ENCODE data around the gene CERS5. TPM values are rescaled to one million over a fixed set of nuclear protein-coding genes. Genes with fewer than 3 reads are reported as not detected.

Gene CERS5
- 100 to 1,000 TPM in 1 of 3 donors, 10 to 100 TPM in 2; 57.2 to 104 (median 64.0) TPM for polyA plus RNA-seq

GRCh38 chr12:50167049-50167828 lies at the start of gene CERS5:
CERS5 (minus strand) TSS chr12:50167369; CDS start chr12:50167297, 72 bp downstream.
- no peaks in the 10 kb centered on the region for H3K9me3 Mint-ChIP-seq
- peaks cover 0 to 10% (median 0%) of the 10 kb centered on the region in 3 donors for H3K27me3 Mint-ChIP-seq (ENCODE audit: low read depth in 3 of 3)
- peak within 1 kb of the TSS; percentile 89 to 99 (median 94) for H3K27ac Mint-ChIP-seq
- peaks cover 25 to 33% of the 10 kb centered on the region in 2 donors for H3K4me1 Mint-ChIP-seq
- H3K4me3 Mint-ChIP-seq, result peak within 1 kb of the TSS; percentile 91 to 97 (median 93)
- peak; percentile 98 for DNase-seq
- H3K36me3 Mint-ChIP-seq, result no peaks in the 10 kb centered on the region

- Mint-ChIP-seq H3K36me3 (peaks cover 0 to 4% (median 3%) of the 10 kb centered on the region in 3 donors), H3K9me3 (no peaks in the 10 kb centered on the region), H3K27ac (peak overlapping the region in 3 of 6 donors; percentile 12 to 84 (median 52)), H3K27me3 (ENCODE audit: low read depth in 3 of 3) (peaks cover 0 to 2% (median 0%) of the 10 kb centered on the region in 3 donors), H3K4me1 (peaks cover 33 to 50% of the 10 kb centered on the region in 2 donors), H3K4me3 (no peak overlapping the region)
- no peak for DNase-seq
These were observed 47.9 kb upstream of the CERS5 start for GRCh38 chr12:50215033-50215432.

GRCh38 chr12:50214018-50214417 lies 46.8 kb upstream of the CERS5 start:
- no peak for DNase-seq
- peaks cover 0 to 4% (median 3%) of the 10 kb centered on the region in 3 donors for H3K36me3 Mint-ChIP-seq
- H3K9me3 Mint-ChIP-seq, result no peaks in the 10 kb centered on the region
- peak overlapping the region in 5 of 6 donors; percentile 1 to 81 (median 50) for H3K27ac Mint-ChIP-seq
- no peak overlapping the region for H3K4me3 Mint-ChIP-seq
- H3K27me3 Mint-ChIP-seq (ENCODE audit: low read depth in 3 of 3), result peaks cover 0 to 2% (median 0%) of the 10 kb centered on the region in 3 donors
- H3K4me1 Mint-ChIP-seq, result peaks cover 29 to 50% of the 10 kb centered on the region in 2 donors

GRCh38 chr12:50213439-50213838 lies 46.3 kb upstream of the CERS5 start:
- Mint-ChIP-seq H3K27me3 (ENCODE audit: low read depth in 3 of 3) (peaks cover 0 to 2% (median 0%) of the 10 kb centered on the region in 3 donors), H3K4me3 (no peak overlapping the region), H3K36me3 (peaks cover 0 to 4% (median 3%) of the 10 kb centered on the region in 3 donors), H3K4me1 (peaks cover 29 to 50% of the 10 kb centered on the region in 2 donors), H3K27ac (peak overlapping the region; percentile 50 to 81 (median 70)), H3K9me3 (no peaks in the 10 kb centered on the region)
- no peak for DNase-seq

GRCh38 chr12:50212071-50212467 lies 44.9 kb upstream of the CERS5 start:
- peaks cover 0 to 4% (median 3%) of the 10 kb centered on the region in 3 donors for H3K36me3 Mint-ChIP-seq
- no peaks in the 10 kb centered on the region for H3K9me3 Mint-ChIP-seq
- DNase-seq, result no peak
- peak overlapping the region; percentile 56 to 71 (median 64) for H3K4me3 Mint-ChIP-seq
- peaks cover 24 to 44% of the 10 kb centered on the region in 2 donors for H3K4me1 Mint-ChIP-seq
- H3K27me3 Mint-ChIP-seq (ENCODE audit: low read depth in 3 of 3), result peaks cover 0 to 2% (median 0%) of the 10 kb centered on the region in 3 donors
- peak overlapping the region; percentile 79 to 95 (median 90) for H3K27ac Mint-ChIP-seq

- Mint-ChIP-seq H3K4me3 (peak overlapping the region; percentile 56 to 71 (median 64)), H3K36me3 (peaks cover under 1 to 4% (median 3%) of the 10 kb centered on the region in 3 donors), H3K4me1 (peaks cover 23 to 44% of the 10 kb centered on the region in 2 donors), H3K27me3 (ENCODE audit: low read depth in 3 of 3) (peaks cover 0 to 2% (median under 1%) of the 10 kb centered on the region in 3 donors), H3K9me3 (no peaks in the 10 kb centered on the region), H3K27ac (peak overlapping the region; percentile 79 to 95 (median 90))
- no peak for DNase-seq
These were observed 44.4 kb upstream of the CERS5 start for GRCh38 chr12:50211392-50212070.

- H3K36me3 Mint-ChIP-seq, result peaks cover 4 to 24% (median 12%) of the 10 kb centered on the region in 3 donors
- peaks cover 0 to 2% (median 2%) of the 10 kb centered on the region in 3 donors for H3K27me3 Mint-ChIP-seq (ENCODE audit: low read depth in 3 of 3)
- H3K4me1 Mint-ChIP-seq, result peaks cover 17 to 18% of the 10 kb centered on the region in 2 donors
- no peak for DNase-seq
- H3K4me3 Mint-ChIP-seq, result no peak overlapping the region
- no peak overlapping the region for H3K27ac Mint-ChIP-seq
- H3K9me3 Mint-ChIP-seq, result no peaks in the 10 kb centered on the region
These were observed 40.3 kb upstream of the CERS5 start for GRCh38 chr12:50207424-50207823.

- H3K27me3 Mint-ChIP-seq (ENCODE audit: low read depth in 3 of 3), result peaks cover 0 to 2% (median under 1%) of the 10 kb centered on the region in 3 donors
- no peak overlapping the region for H3K4me3 Mint-ChIP-seq
- H3K9me3 Mint-ChIP-seq, result no peaks in the 10 kb centered on the region
- H3K4me1 Mint-ChIP-seq, result peaks cover 3 to 4% of the 10 kb centered on the region in 2 donors
- no peak overlapping the region for H3K27ac Mint-ChIP-seq
- no peak for DNase-seq
- H3K36me3 Mint-ChIP-seq, result peaks cover 4 to 32% (median 15%) of the 10 kb centered on the region in 3 donors
These were observed 38.5 kb upstream of the CERS5 start for GRCh38 chr12:50205648-50206047.

GRCh38 chr12:50203691-50204090 lies 36.5 kb upstream of the CERS5 start:
- H3K4me1 Mint-ChIP-seq, result no peaks in the 10 kb centered on the region
- no peak overlapping the region for H3K27ac Mint-ChIP-seq
- H3K4me3 Mint-ChIP-seq, result no peak overlapping the region
- H3K36me3 Mint-ChIP-seq, result peaks cover 12 to 43% (median 24%) of the 10 kb centered on the region in 3 donors
- peaks cover 0 to 2% (median 0%) of the 10 kb centered on the region in 3 donors for H3K27me3 Mint-ChIP-seq (ENCODE audit: low read depth in 3 of 3)
- no peaks in the 10 kb centered on the region for H3K9me3 Mint-ChIP-seq
- DNase-seq, result no peak

- H3K27me3 Mint-ChIP-seq (ENCODE audit: low read depth in 3 of 3), result peaks cover 0 to 2% (median 0%) of the 10 kb centered on the region in 3 donors
- H3K27ac Mint-ChIP-seq, result no peak overlapping the region
- peaks cover 15 to 46% (median 27%) of the 10 kb centered on the region in 3 donors for H3K36me3 Mint-ChIP-seq
- no peak for DNase-seq
- H3K4me3 Mint-ChIP-seq, result no peak overlapping the region
- H3K9me3 Mint-ChIP-seq, result no peaks in the 10 kb centered on the region
- H3K4me1 Mint-ChIP-seq, result no peaks in the 10 kb centered on the region
These were observed 34.9 kb upstream of the CERS5 start for GRCh38 chr12:50201987-50202521.

- peaks cover 22 to 46% (median 23%) of the 10 kb centered on the region in 3 donors for H3K36me3 Mint-ChIP-seq
- no peak for DNase-seq
- no peaks in the 10 kb centered on the region for H3K27me3 Mint-ChIP-seq (ENCODE audit: low read depth in 3 of 3)
- H3K27ac Mint-ChIP-seq, result no peak overlapping the region
- no peaks in the 10 kb centered on the region for H3K4me1 Mint-ChIP-seq
- no peaks in the 10 kb centered on the region for H3K9me3 Mint-ChIP-seq
- H3K4me3 Mint-ChIP-seq, result no peak overlapping the region
These were observed 33.5 kb upstream of the CERS5 start for GRCh38 chr12:50200552-50201273.

- no peak overlapping the region for H3K4me3 Mint-ChIP-seq
- H3K36me3 Mint-ChIP-seq, result peaks cover 18 to 30% (median 23%) of the 10 kb centered on the region in 3 donors
- no peaks in the 10 kb centered on the region for H3K9me3 Mint-ChIP-seq
- H3K27me3 Mint-ChIP-seq (ENCODE audit: low read depth in 3 of 3), result no peaks in the 10 kb centered on the region
- no peak for DNase-seq
- no peak overlapping the region for H3K27ac Mint-ChIP-seq
- H3K4me1 Mint-ChIP-seq, result no peaks in the 10 kb centered on the region
These were observed 31.7 kb upstream of the CERS5 start for GRCh38 chr12:50198829-50199228.

GRCh38 chr12:50197297-50197727 lies 30.1 kb upstream of the CERS5 start:
- DNase-seq, result no peak
- no peak overlapping the region for H3K4me3 Mint-ChIP-seq
- H3K27ac Mint-ChIP-seq, result no peak overlapping the region
- H3K4me1 Mint-ChIP-seq, result no peaks in the 10 kb centered on the region
- no peaks in the 10 kb centered on the region for H3K27me3 Mint-ChIP-seq (ENCODE audit: low read depth in 3 of 3)
- no peaks in the 10 kb centered on the region for H3K9me3 Mint-ChIP-seq
- peaks cover 22 to 30% (median 26%) of the 10 kb centered on the region in 3 donors for H3K36me3 Mint-ChIP-seq
